ENCODE data around the gene AMELX.

AMELX gene

GRCh38 chrX:11311706-11312105 is 18.5 kb downstream of the AMELX start:
- FAIRE-seq = no peak

- no peak for FAIRE-seq
Observed at GRCh38 chrX:11319806-11320520, 26.8 kb downstream of the AMELX start.

- no peak for FAIRE-seq
Observed at GRCh38 chrX:11321986-11322385, 28.8 kb downstream of the AMELX start.

GRCh38 chrX:11328134-11328533 is 34.9 kb downstream of the AMELX start:
- FAIRE-seq = peak; percentile 60

GRCh38 chrX:11329021-11329420 is 35.8 kb downstream of the AMELX start:
- peak; percentile 60 for FAIRE-seq

GRCh38 chrX:11331788-11332187 is 38.6 kb downstream of the AMELX start:
- FAIRE-seq = no peak

- FAIRE-seq = no peak
Observed at GRCh38 chrX:11334165-11334564, 41.0 kb downstream of the AMELX start.

- no peak for FAIRE-seq
Observed at GRCh38 chrX:11336201-11336600, 43.0 kb downstream of the AMELX start.

GRCh38 chrX:11337292-11338009 is 44.2 kb downstream of the AMELX start:
- FAIRE-seq = no peak

GRCh38 chrX:11341274-11342201 is 48.3 kb downstream of the AMELX start:
- FAIRE-seq = peak; percentile 96

GRCh38 chrX:11342673-11343072 is 49.5 kb downstream of the AMELX start:
- FAIRE-seq = no peak

- no peak for FAIRE-seq
Observed at GRCh38 chrX:11346121-11346682, 53.0 kb downstream of the AMELX start.

GRCh38 chrX:11347300-11347699 is 54.1 kb downstream of the AMELX start:
- FAIRE-seq = no peak

- FAIRE-seq = no peak
Observed at GRCh38 chrX:11349020-11349419, 55.8 kb downstream of the AMELX start.

GRCh38 chrX:11349661-11350337 is 56.6 kb downstream of the AMELX start:
- no peak for FAIRE-seq

Measured in colon (tissue), 2 donors.